ENCODE results near the gene MTA2.

Gene MTA2

GRCh38 chr11:62605902-62606301 is 4.2 kb upstream of the MTA2 start:
- Histone ChIP-seq H3K9ac (ENCODE audit: low read depth, low read length, poor library complexity, severe bottlenecking) (no peak overlapping the region), H2AFZ (ENCODE audit: low read length) (no peak overlapping the region), H3K9me3 (ENCODE audit: insufficient read depth, low read depth, low read length) (no peaks in the 10 kb centered on the region), H3K9me2 (replicated peaks; ENCODE audit: low read depth, low read length) (no peaks in the 10 kb centered on the region), H3K27me3 (ENCODE audit: insufficient read depth, low read length, poor library complexity, severe bottlenecking) (peaks cover 6% of the 10 kb centered on the region), H3K36me3 (ENCODE audit: insufficient read depth, low read length) (no peaks in the 10 kb centered on the region), H3K4me1 (ENCODE audit: insufficient read depth, low read length, poor library complexity, severe bottlenecking) (peaks cover 19% of the 10 kb centered on the region), H3K4me2 (ENCODE audit: low read depth, low read length, poor library complexity, severe bottlenecking) (no peak overlapping the region), H4K20me1 (ENCODE audit: insufficient read depth, low read length, poor library complexity, severe bottlenecking) (peaks cover under 1% of the 10 kb centered on the region), H3F3A (ENCODE audit: low read depth) (no peaks in the 10 kb centered on the region), H3K4me3 (ENCODE audit: low read length, poor library complexity, severe bottlenecking) (no peak overlapping the region), H3K79me2 (ENCODE audit: insufficient read depth, low read length) (peaks cover 13% of the 10 kb centered on the region)
- TF ChIP-seq CTCF (conservative IDR thresholded peaks at IDR 0.05; ENCODE audit: low read length): no peak
- no peak for TF ChIP-seq EZH2phosphoT487 (IDR thresholded peaks at IDR 0.05; ENCODE audit: borderline replicate concordance)

GRCh38 chr11:62605467-62605866 is 3.8 kb upstream of the MTA2 start:
- no peaks in the 10 kb centered on the region for H3K9me3 ChIP-seq (ENCODE audit: insufficient read depth, low read depth, low read length)
- no peaks in the 10 kb centered on the region for H3F3A ChIP-seq (ENCODE audit: low read depth)
- H3K36me3 ChIP-seq (ENCODE audit: insufficient read depth, low read length): no peaks in the 10 kb centered on the region
- no peak for TF ChIP-seq EZH2phosphoT487 (IDR thresholded peaks at IDR 0.05; ENCODE audit: borderline replicate concordance)
- no peak for TF ChIP-seq CTCF (conservative IDR thresholded peaks at IDR 0.05; ENCODE audit: low read length)
- H3K4me2 ChIP-seq (ENCODE audit: low read depth, low read length, poor library complexity, severe bottlenecking): no peak overlapping the region
- peaks cover 15% of the 10 kb centered on the region for H3K4me1 ChIP-seq (ENCODE audit: insufficient read depth, low read length, poor library complexity, severe bottlenecking)
- H3K27me3 ChIP-seq (ENCODE audit: insufficient read depth, low read length, poor library complexity, severe bottlenecking): peaks cover 8% of the 10 kb centered on the region
- H3K4me3 ChIP-seq (ENCODE audit: low read length, poor library complexity, severe bottlenecking): no peak overlapping the region
- H3K9me2 ChIP-seq (replicated peaks; ENCODE audit: low read depth, low read length): no peaks in the 10 kb centered on the region
- no peak overlapping the region for H2AFZ ChIP-seq (ENCODE audit: low read length)
- H3K79me2 ChIP-seq (ENCODE audit: insufficient read depth, low read length): peaks cover 15% of the 10 kb centered on the region
- H3K9ac ChIP-seq (ENCODE audit: low read depth, low read length, poor library complexity, severe bottlenecking): no peak overlapping the region
- peaks cover 5% of the 10 kb centered on the region for H4K20me1 ChIP-seq (ENCODE audit: insufficient read depth, low read length, poor library complexity, severe bottlenecking)

- H4K20me1 ChIP-seq (ENCODE audit: insufficient read depth, low read length, poor library complexity, severe bottlenecking): peaks cover 9% of the 10 kb centered on the region
- TF ChIP-seq EZH2phosphoT487 (IDR thresholded peaks at IDR 0.05; ENCODE audit: borderline replicate concordance): no peak
- TF ChIP-seq CTCF (conservative IDR thresholded peaks at IDR 0.05; ENCODE audit: low read length): no peak
- H3K4me1 ChIP-seq (ENCODE audit: insufficient read depth, low read length, poor library complexity, severe bottlenecking): peaks cover 21% of the 10 kb centered on the region
- H3K9ac ChIP-seq (ENCODE audit: low read depth, low read length, poor library complexity, severe bottlenecking): no peak overlapping the region
- H3K79me2 ChIP-seq (ENCODE audit: insufficient read depth, low read length): peaks cover 19% of the 10 kb centered on the region
- H3K4me2 ChIP-seq (ENCODE audit: low read depth, low read length, poor library complexity, severe bottlenecking): no peak overlapping the region
- H3K4me3 ChIP-seq (ENCODE audit: low read length, poor library complexity, severe bottlenecking): no peak overlapping the region
- no peaks in the 10 kb centered on the region for H3K9me3 ChIP-seq (ENCODE audit: insufficient read depth, low read depth, low read length)
- H3K9me2 ChIP-seq (replicated peaks; ENCODE audit: low read depth, low read length): no peaks in the 10 kb centered on the region
- peaks cover 8% of the 10 kb centered on the region for H3K27me3 ChIP-seq (ENCODE audit: insufficient read depth, low read length, poor library complexity, severe bottlenecking)
- no peaks in the 10 kb centered on the region for H3F3A ChIP-seq (ENCODE audit: low read depth)
- no peaks in the 10 kb centered on the region for H3K36me3 ChIP-seq (ENCODE audit: insufficient read depth, low read length)
- no peak overlapping the region for H2AFZ ChIP-seq (ENCODE audit: low read length)
Observed at GRCh38 chr11:62604460-62605120, 2.9 kb upstream of the MTA2 start.

All from Loucy (cell line).